ENCODE measurements around the gene TTBK1. TPM values are rescaled to one million over a fixed set of nuclear protein-coding genes. Genes with fewer than 3 reads are reported as not detected.

Gene TTBK1
- total and polyA plus RNA-seq, 8 donors, result 0.05 to 0.37 (median 0.14) TPM; not detected in 3

DNA sequence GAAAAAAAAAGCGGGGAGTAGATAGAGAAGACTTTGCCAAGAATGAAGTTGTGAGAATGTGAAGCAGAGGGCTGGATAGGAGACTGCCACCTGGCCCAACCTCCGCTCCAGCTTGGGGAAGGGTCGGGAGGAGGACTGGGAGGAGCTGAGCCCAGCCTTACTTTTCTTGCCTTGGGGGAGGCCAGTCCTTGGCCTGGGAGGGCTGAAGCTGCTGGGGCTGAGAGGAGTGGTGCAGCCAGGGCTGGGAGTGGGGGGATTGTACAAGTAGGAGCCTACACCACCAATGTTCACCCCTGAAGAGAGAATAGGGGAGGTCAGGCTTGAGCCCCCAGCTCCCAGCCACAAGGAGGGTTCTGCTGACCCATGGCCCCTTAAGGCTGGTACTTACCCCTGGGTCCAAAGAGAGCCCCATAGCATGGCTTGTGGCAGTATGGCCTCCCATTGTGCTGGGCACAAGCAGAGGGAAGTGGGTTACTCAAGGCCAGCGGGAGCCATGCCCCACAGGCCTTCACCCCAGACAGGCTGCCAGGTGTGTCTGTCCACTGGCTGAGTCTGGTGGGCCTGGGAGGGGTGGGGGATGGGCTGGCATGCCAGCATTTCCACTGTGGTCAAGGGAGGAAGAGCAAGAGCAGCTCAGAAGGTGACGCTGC, 64.3 kb downstream of the TTBK1 start:
- no peak for DNase-seq
- peaks cover 0 to 15% (median 13%) of the 10 kb centered on the region in 4 donors for H3K4me1 ChIP-seq
- H3K36me3 ChIP-seq, result no peaks in the 10 kb centered on the region
- H3K9me3 ChIP-seq, result no peaks in the 10 kb centered on the region
- no peak overlapping the region for H3K4me3 ChIP-seq
- H3K27ac ChIP-seq, result no peak overlapping the region
- intact Hi-C loops (cut with DNase I; ENCODE audit: low total_unique reads), result no loop called here
- no peak for TF ChIP-seq POLR2AphosphoS5 (IDR thresholded peaks at IDR 0.05)
- TF ChIP-seq POLR2A (IDR thresholded peaks at IDR 0.05), result no peak
- no peak for TF ChIP-seq EP300 (IDR thresholded peaks at IDR 0.05)
- TF ChIP-seq, protein P1, sequence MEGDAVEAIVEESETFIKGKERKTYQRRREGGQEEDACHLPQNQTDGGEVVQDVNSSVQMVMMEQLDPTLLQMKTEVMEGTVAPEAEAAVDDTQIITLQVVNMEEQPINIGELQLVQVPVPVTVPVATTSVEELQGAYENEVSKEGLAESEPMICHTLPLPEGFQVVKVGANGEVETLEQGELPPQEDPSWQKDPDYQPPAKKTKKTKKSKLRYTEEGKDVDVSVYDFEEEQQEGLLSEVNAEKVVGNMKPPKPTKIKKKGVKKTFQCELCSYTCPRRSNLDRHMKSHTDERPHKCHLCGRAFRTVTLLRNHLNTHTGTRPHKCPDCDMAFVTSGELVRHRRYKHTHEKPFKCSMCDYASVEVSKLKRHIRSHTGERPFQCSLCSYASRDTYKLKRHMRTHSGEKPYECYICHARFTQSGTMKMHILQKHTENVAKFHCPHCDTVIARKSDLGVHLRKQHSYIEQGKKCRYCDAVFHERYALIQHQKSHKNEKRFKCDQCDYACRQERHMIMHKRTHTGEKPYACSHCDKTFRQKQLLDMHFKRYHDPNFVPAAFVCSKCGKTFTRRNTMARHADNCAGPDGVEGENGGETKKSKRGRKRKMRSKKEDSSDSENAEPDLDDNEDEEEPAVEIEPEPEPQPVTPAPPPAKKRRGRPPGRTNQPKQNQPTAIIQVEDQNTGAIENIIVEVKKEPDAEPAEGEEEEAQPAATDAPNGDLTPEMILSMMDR (IDR thresholded peaks at IDR 0.05), result no peak
- 74 to 98% (median 90%) methylated on average over 4 to 5 of the region's 5 CpGs for WGBS, 5 donors
- H3K27me3 ChIP-seq, result peaks cover 0 to 32% (median 10%) of the 10 kb centered on the region in 3 donors

DNA sequence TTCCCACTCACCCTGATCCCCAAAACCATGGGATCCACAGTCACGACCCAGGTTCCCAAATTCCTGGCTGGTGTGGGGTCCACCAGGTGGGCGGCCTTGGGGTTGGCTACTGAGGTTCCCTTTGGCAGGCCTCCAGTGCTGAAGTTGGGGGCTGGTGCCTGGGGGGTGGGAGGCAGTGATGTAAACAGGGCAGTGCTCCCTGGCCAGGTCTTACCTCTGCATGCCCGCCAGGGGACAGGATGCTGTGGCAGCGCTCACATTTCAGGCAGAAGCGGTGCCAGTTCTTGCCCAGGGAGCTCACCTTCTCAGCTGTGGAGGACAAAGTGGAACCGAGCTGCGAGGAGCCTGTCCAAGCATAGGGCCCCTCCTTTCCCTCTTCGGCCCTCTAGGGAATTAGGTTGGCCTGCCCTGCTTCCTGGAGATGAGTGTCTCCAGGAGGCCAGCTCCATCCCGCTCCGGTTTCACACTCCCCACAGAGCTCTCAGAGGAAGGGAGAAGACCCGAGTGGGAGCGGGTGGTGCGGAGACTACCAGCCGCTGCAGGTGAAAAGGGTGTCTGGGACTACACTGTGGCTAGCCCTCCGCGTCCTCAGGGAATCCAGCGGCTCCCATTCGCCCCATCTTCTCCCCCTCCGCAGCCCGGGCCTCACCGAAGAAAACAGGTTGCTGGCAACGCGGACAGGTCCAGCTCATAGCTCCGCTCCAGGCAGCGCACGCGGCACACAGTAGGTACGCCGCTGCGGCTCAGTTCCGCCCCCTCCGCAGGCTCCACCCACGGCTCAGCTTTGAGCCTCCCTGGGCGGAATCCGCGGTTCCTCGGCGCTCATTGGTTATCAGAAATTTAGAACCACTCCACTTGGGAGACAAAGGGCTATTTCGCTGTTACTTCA, 65.1 kb downstream of the TTBK1 start, which contains the start of gene CRIP3:
TSS of gene CRIP3 (minus strand) at position 726 of the 889 bp plus-strand sequence. CDS start at position 692, 34 bp downstream.
- peak; percentile 34 to 62 for DNase-seq

DNA sequence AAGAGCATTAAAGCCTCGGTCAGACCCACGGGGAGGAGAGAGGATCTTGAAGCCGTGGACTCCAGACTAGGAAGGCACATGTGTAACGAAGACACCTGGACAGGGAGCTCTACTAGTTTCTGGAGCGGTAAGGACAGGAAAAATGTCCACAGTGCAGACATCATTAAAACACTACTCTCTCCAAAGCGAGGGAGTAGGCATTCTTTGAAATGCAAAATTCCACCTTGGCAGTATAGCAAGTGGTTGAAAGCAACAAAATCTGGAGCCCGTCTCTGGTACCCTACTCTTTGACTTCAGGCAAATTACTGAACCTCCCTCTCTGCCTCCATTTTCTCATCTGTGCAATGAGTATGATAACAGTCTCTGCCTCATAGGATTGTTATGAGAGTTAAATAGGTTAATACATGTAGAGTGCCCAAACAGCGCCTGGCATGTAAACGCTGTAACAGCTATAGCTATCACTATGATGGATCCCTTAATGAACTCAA, 65.8 kb downstream of the TTBK1 start:
- no peak overlapping the region for H3K27ac ChIP-seq
- no peaks in the 10 kb centered on the region for H3K36me3 ChIP-seq
- 34 to 38% (median 35%) methylated on average over 9 of the region's 9 CpGs for WGBS, 5 donors
- peak overlapping the region; percentile 32 to 48 (median 45) for H3K4me3 ChIP-seq
- H3K4me1 ChIP-seq, result peaks cover 0 to 15% (median 13%) of the 10 kb centered on the region in 4 donors
- H3K9me3 ChIP-seq, result no peaks in the 10 kb centered on the region
- intact Hi-C loops (cut with DNase I; ENCODE audit: low total_unique reads), result no loop called here
- TF ChIP-seq POLR2A (IDR thresholded peaks at IDR 0.05) (no peak), POLR2AphosphoS5 (IDR thresholded peaks at IDR 0.05) (no peak), EP300 (IDR thresholded peaks at IDR 0.05) (no peak)
- TF ChIP-seq, protein P1 (IDR thresholded peaks at IDR 0.05), result no peak
- peaks cover 0 to 25% (median 10%) of the 10 kb centered on the region in 3 donors for H3K27me3 ChIP-seq
- no peak for DNase-seq

More for the DNA sequence above, 65.1 kb downstream of the TTBK1 start, which contains the start of gene CRIP3:
- intact Hi-C loops (cut with DNase I; ENCODE audit: low total_unique reads), result no loop called here
- Histone ChIP-seq H3K27me3 (peaks cover 0 to 25% (median 10%) of the 10 kb centered on the region in 3 donors), H3K27ac (no peak within 1 kb of the TSS), H3K4me3 (peak within 1 kb of the TSS; percentile 32 to 48 (median 45)), H3K4me1 (peaks cover 0 to 15% (median 13%) of the 10 kb centered on the region in 4 donors), H3K9me3 (no peaks in the 10 kb centered on the region), H3K36me3 (no peaks in the 10 kb centered on the region)
- 7 to 9% (median 8%) methylated on average over 27 to 39 of the region's 39 CpGs for WGBS, 5 donors
- TF ChIP-seq EP300 (IDR thresholded peaks at IDR 0.05), result no peak
- TF ChIP-seq, protein P1 (IDR thresholded peaks at IDR 0.05), result peak in 4 of 7 experiments; percentile 7 to 27 (median 20)

DNA sequence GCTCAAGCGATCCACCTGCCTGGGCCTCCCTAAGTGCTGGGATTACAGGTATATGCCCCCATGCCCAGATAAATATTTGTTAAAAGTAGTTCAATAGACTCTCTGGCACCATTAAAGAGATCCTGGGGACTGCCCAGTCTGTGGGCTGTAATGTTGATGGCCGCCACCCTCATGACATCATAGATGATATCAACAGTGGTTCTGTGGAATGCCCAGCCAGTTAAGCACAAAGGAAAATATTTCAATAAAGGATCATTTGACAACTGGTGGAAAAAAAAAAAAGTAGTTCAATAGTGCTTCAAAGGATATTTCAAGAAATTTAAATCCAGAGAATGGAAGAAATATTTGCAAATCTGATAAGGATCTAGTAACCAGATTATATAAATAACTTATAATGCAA, 66.9 kb downstream of the TTBK1 start:
- TF ChIP-seq EP300 (IDR thresholded peaks at IDR 0.05) (no peak), POLR2A (IDR thresholded peaks at IDR 0.05) (no peak), POLR2AphosphoS5 (IDR thresholded peaks at IDR 0.05) (no peak)
- TF ChIP-seq, protein P1 (IDR thresholded peaks at IDR 0.05), result no peak
- intact Hi-C loops (cut with DNase I; ENCODE audit: low total_unique reads), result no loop called here
- Histone ChIP-seq H3K27ac (no peak overlapping the region), H3K4me3 (no peak overlapping the region), H3K9me3 (no peaks in the 10 kb centered on the region), H3K36me3 (no peaks in the 10 kb centered on the region), H3K4me1 (peaks cover 0 to 15% (median 13%) of the 10 kb centered on the region in 4 donors), H3K27me3 (peaks cover 0 to 20% (median 10%) of the 10 kb centered on the region in 3 donors)
- WGBS, 5 donors, result 82 to 94% (median 85%) methylated on average over 2 of the region's 2 CpGs
- DNase-seq, result no peak
